Measurements from ENCODE around the gene TNFRSF25. TPM values are rescaled to one million over a fixed set of nuclear protein-coding genes. Genes with fewer than 3 reads are reported as not detected.
A peak's percentile ranks its signal among the peaks of the same experiment; 100 is the strongest.

Gene TNFRSF25
- total and polyA plus RNA-seq, 9 of the 15 experiments (the other 6 are each of a cell fraction or from before 2014, with no cell fraction given), result 0.24 to 0.49 TPM; not detected in 7

- no TSS peak for BruUV-seq (replicated peaks)
- Histone ChIP-seq H3K4me1 (replicated peaks in 1 of 2; ENCODE audit: control insufficient read depth in 2 of 2, insufficient read depth in 2 of 2, low read length in 2 of 2) (peaks cover 0 to 53% of the 10 kb centered on the region in 2 experiments; a peak in 2 of 5 replicates), H3K79me2 (ENCODE audit: control insufficient read depth, insufficient read depth, low read length) (no peaks in the 10 kb centered on the region), H3K9ac (ENCODE audit: insufficient read depth in 1 of 2, low read depth in 2 of 2, low read length in 2 of 2) (no peak overlapping the region), H3K27ac (ENCODE audit: extremely low read depth, low read depth, low read length) (no peak overlapping the region), H3K27me3 (ENCODE audit: control insufficient read depth in 2 of 2, insufficient read depth in 2 of 2, low read length in 2 of 2) (peaks cover 67 to 98% of the 10 kb centered on the region in 2 experiments), H2AFZ (ENCODE audit: low read depth, low read length) (no peak overlapping the region), H3K9me1 (ENCODE audit: control insufficient read depth, insufficient read depth, low read length) (no peaks in the 10 kb centered on the region), H3K9me3 (replicated peaks; ENCODE audit: control insufficient read depth, insufficient read depth, low read depth, low read length) (no peaks in the 10 kb centered on the region), H3K4me3 (no peak overlapping the region), H4K20me1 (replicated peaks; ENCODE audit: control insufficient read depth, insufficient read depth, low read length) (peaks cover 26% of the 10 kb centered on the region; the same call in 1 of the 2 replicates), H3K36me3 (ENCODE audit: control insufficient read depth, insufficient read depth, low read length) (no peaks in the 10 kb centered on the region), H3K4me2 (ENCODE audit: insufficient read depth, low read length) (no peak overlapping the region)
- under 1% methylated on average over 11 of the region's 12 CpGs for WGBS (ENCODE audit: insufficient coverage, low coverage, missing lambda C conversion rate)
- CTCF ChIA-PET (ENCODE audit: low intra/inter-chr PET ratio), result no interaction called here
- no peak for FAIRE-seq
- TF ChIP-seq ELF1 (tag; IDR thresholded peaks at IDR 0.05), result no peak
- TF ChIP-seq MTA2 (IDR thresholded peaks at IDR 0.05; ENCODE audit: low read depth), result no peak
- DNase-seq (ENCODE audit: extremely low read depth in 1 of 4, low spot score in 3 of 4), result no peak
- ATAC-seq, result no peak
- in situ Hi-C loops (cut with MboI) (no loop called here), intact Hi-C loops (cut with micrococcal nuclease) (no loop called here)
- POLR2A ChIA-PET, result interaction anchor here (0.6 to 6.1 kb wide), 6 partner anchors 12 to 144 kb away, joined by 3 to 57 read pairs (median 4); no protein-coding TSS in a partner anchor
These were observed 41.5 kb upstream of the TNFRSF25 start for GRCh38 chr1:6507461-6507911.

GRCh38 chr1:6507037-6507428 lies 41.1 kb upstream of the TNFRSF25 start:
- WGBS (ENCODE audit: insufficient coverage, low coverage, missing lambda C conversion rate), result 9% methylated on average over 7 of the region's 7 CpGs
- POLR2A ChIA-PET, result interaction anchor here (0.6 to 6.1 kb wide), 11 partner anchors 10 to 144 kb away, joined by 3 to 57 read pairs (median 3); partner anchors contain the start of genes NOL9 and TAS1R1
- TF ChIP-seq CAMTA2 (CRISPR knock-in tag; conservative IDR thresholded peaks at IDR 0.05), result no peak
- TF ChIP-seq ZNF398 (CRISPR knock-in tag; IDR thresholded peaks at IDR 0.05), result no peak
- TF ChIP-seq CREB1 (IDR thresholded peaks at IDR 0.05), result no peak
- TF ChIP-seq CREB1 (CRISPR knock-in tag; IDR thresholded peaks at IDR 0.05), result no peak
- TF ChIP-seq ELF2 (CRISPR knock-in tag; IDR thresholded peaks at IDR 0.05), result no peak
- no peak for TF ChIP-seq CHD2 (IDR thresholded peaks at IDR 0.05; ENCODE audit: low read depth, low read length)
- no peak for TF ChIP-seq SRF (CRISPR knock-in tag; IDR thresholded peaks at IDR 0.05)
- no peak for TF ChIP-seq NR4A1 (CRISPR knock-in tag; IDR thresholded peaks at IDR 0.05)
- no peak for TF ChIP-seq NR4A1 (tag; IDR thresholded peaks at IDR 0.05)
- no peak for TF ChIP-seq HINFP (tag; conservative IDR thresholded peaks at IDR 0.05; ENCODE audit: low read depth)
- TF ChIP-seq HDGF (IDR thresholded peaks at IDR 0.05), result no peak
- no peak for TF ChIP-seq NFATC3 (IDR thresholded peaks at IDR 0.05)

More at GRCh38 chr1:6507037-6507428, 41.1 kb upstream of the TNFRSF25 start:
- DNase-seq (ENCODE audit: extremely low read depth in 1 of 4, low spot score in 3 of 4) (no peak), ATAC-seq (no peak), FAIRE-seq (peak; percentile 65)
- peaks cover 72 to 98% of the 10 kb centered on the region in 2 experiments for H3K27me3 ChIP-seq (ENCODE audit: control insufficient read depth in 2 of 2, insufficient read depth in 2 of 2, low read length in 2 of 2)
- in situ Hi-C loops (cut with MboI), result no loop called here
- no TSS peak for BruUV-seq (replicated peaks)
- no peak overlapping the region for H2AFZ ChIP-seq (ENCODE audit: low read depth, low read length)
- CTCF ChIA-PET (ENCODE audit: low intra/inter-chr PET ratio), result no interaction called here
- no peak overlapping the region for H3K4me3 ChIP-seq
- H3K4me2 ChIP-seq (ENCODE audit: insufficient read depth, low read length), result no peak overlapping the region
- intact Hi-C loops (cut with micrococcal nuclease), result no loop called here
- peaks cover 30% of the 10 kb centered on the region; the same call in 1 of the 2 replicates for H4K20me1 ChIP-seq (replicated peaks; ENCODE audit: control insufficient read depth, insufficient read depth, low read length)
- H3K9ac ChIP-seq (ENCODE audit: insufficient read depth in 1 of 2, low read depth in 2 of 2, low read length in 2 of 2), result no peak overlapping the region
- H3K27ac ChIP-seq (ENCODE audit: extremely low read depth, low read depth, low read length), result no peak overlapping the region
- no peaks in the 10 kb centered on the region for H3K79me2 ChIP-seq (ENCODE audit: control insufficient read depth, insufficient read depth, low read length)
- H3K36me3 ChIP-seq (ENCODE audit: control insufficient read depth, insufficient read depth, low read length), result no peaks in the 10 kb centered on the region
- H3K9me1 ChIP-seq (ENCODE audit: control insufficient read depth, insufficient read depth, low read length), result no peaks in the 10 kb centered on the region
- H3K4me1 ChIP-seq (replicated peaks in 1 of 2; ENCODE audit: control insufficient read depth in 2 of 2, insufficient read depth in 2 of 2, low read length in 2 of 2), result peaks cover 0 to 53% of the 10 kb centered on the region in 2 experiments; a peak in 2 of 5 replicates
- H3K9me3 ChIP-seq (replicated peaks; ENCODE audit: control insufficient read depth, insufficient read depth, low read depth, low read length), result no peaks in the 10 kb centered on the region
